Activated CD4-positive, CD25-positive, alpha-beta regulatory T cell (primary cell): ENCODE measurements around the gene GNG10.
"Not testable (repeated sequence)": the region's sequence is repeated elsewhere in the genome, so short reads cannot be mapped to it uniquely, and the experiment has no call there.

Experiments
- DNase-seq, 4 experiments: peaks; one replicate each; lab custom pipeline; 2025; lab: John Stamatoyannopoulos, UW

The GNG10 gene

GRCh38 chr9:111649016-111649415 lies 12.4 kb upstream of the GNG10 start:
- no peak for DNase-seq

GRCh38 chr9:111657051-111657450 lies 4.4 kb upstream of the GNG10 start:
- DNase-seq: no peak

- DNase-seq: no peak
Observed at GRCh38 chr9:111658943-111659342, 2.5 kb upstream of the GNG10 start.

- DNase-seq: no peak
Observed at GRCh38 chr9:111659691-111660090, 1.7 kb upstream of the GNG10 start.

- peak in 1 of 4 experiments; percentile 9 for DNase-seq
Observed at GRCh38 chr9:111661802-111662521, 557 bp downstream of the GNG10 start.

GRCh38 chr9:111662576-111663300 lies 1.3 kb downstream of the GNG10 start:
- no peak for DNase-seq

GRCh38 chr9:111663301-111663823 lies 2.0 kb downstream of the GNG10 start:
- DNase-seq: no peak

- no peak for DNase-seq
Observed at GRCh38 chr9:111668026-111668573, 6.7 kb downstream of the GNG10 start.

- DNase-seq: not testable (repeated sequence)
Observed at GRCh38 chr9:111668601-111669000, 7.2 kb downstream of the GNG10 start.

- DNase-seq: no peak
Observed at GRCh38 chr9:111674319-111674718, 12.9 kb downstream of the GNG10 start.

- DNase-seq: no peak
Observed at GRCh38 chr9:111676116-111676515, 14.7 kb downstream of the GNG10 start.

GRCh38 chr9:111678293-111678692 lies 16.9 kb downstream of the GNG10 start:
- no peak for DNase-seq

GRCh38 chr9:111679199-111679598 lies 17.8 kb downstream of the GNG10 start:
- DNase-seq: no peak

GRCh38 chr9:111683392-111683791 lies 22.0 kb downstream of the GNG10 start:
- DNase-seq: no peak

- DNase-seq: no peak
Observed at GRCh38 chr9:111691672-111692329, 30.4 kb downstream of the GNG10 start.

GRCh38 chr9:111696796-111697195 lies 35.4 kb downstream of the GNG10 start:
- no peak for DNase-seq

- DNase-seq: no peak
Observed at GRCh38 chr9:111700776-111701175, 39.4 kb downstream of the GNG10 start.

- no peak for DNase-seq
Observed at GRCh38 chr9:111704503-111704902, 43.1 kb downstream of the GNG10 start.

GRCh38 chr9:111711548-111711947 lies 50.1 kb downstream of the GNG10 start:
- DNase-seq: no peak

GRCh38 chr9:111712369-111712768 lies 51.0 kb downstream of the GNG10 start:
- DNase-seq: no peak

GRCh38 chr9:111715471-111715870 lies 54.1 kb downstream of the GNG10 start:
- DNase-seq: no peak

- no peak for DNase-seq
Observed at GRCh38 chr9:111719541-111719940, 58.1 kb downstream of the GNG10 start.
